Stimulated activated CD4-positive, alpha-beta T cell treated with anti-CD3 and anti-CD28 coated beads, Interleukin-1b, Interleukin-23, amount 100 ng/mL, for 4 hours (primary cell): ENCODE data around the gene ANKS1B.

Experiments used
- DNase-seq, 2 donors: peaks; one replicate each; pipeline ENCODE4 v3.0.0-alpha.2; 2020; ENCODE audit warnings: low read depth in 2 of 2

Gene ANKS1B

GRCh38 chr12:99135376-99135775, 849.4 kb downstream of the ANKS1B start:
- DNase-seq, result no peak

GRCh38 chr12:99133401-99133800, 851.3 kb downstream of the ANKS1B start:
- no peak for DNase-seq

DNA sequence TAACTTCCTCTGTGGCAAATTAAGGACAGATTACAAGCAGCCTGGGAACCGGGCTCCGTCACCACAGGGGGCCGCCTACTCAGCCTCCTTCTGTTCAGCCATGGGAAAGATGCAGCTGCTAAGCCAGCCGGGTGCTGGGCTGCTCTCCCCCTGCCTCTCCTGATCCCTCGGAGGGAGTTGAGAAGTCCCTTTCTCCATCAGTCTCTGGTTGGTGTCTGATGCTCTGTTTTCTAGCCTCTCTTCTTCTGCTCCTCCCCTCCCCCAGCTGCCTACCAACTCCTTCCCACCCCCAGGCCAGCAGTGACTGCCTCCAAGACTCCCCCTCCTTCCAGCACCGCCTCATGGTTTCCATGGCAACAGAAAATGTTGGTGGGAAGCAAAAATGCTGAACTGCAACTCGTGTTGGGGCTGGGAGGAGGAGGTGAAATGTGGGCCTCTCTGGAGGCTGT, 853.0 kb downstream of the ANKS1B start:
- no peak for DNase-seq

- DNase-seq, result no peak
These were observed 853.8 kb downstream of the ANKS1B start for GRCh38 chr12:99130808-99131553.

DNA sequence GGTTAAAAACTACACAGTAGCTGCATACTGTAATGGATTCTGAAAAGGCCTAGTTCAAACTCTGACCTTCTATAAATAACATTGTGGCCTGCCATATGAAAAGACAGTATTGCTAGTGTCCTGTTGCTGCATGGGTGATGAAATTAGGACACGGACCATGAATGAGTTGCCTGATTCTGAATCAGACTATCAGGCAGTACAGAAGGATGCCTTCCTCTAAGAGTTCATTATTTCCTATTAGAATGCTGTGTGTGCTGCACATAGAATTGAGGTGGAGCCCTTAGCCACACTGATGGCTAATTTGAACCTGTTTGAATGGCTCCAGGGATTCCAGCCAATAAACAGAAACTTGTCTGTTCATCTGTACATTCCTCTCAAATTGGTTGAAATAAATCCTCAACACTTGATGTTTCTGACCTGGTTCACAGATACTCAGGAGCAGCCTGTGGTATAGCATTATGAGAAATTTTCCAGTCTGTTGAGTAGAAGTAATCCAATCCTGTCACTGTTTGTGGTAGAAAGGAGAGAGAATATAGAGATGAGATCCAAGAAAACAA, 856.4 kb downstream of the ANKS1B start:
- DNase-seq, result no peak

DNA sequence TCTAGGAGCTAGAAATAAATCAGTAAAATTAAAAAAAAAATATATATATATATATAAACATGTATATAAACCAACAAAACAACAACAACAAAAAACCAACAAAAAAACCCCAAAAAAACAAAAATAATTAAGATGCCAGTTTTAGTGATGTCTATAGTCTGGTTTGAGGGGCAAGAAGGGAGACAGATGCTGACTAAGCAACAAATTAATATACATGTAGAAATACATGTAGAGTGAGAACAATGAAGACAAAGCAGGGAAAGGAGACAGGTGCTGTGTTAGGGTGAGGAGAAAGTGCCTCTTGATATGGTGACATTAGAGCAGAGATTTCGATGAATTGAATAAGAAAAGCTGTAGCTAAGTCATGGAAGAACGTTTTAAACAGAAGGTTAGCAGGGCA, 861.8 kb downstream of the ANKS1B start:
- DNase-seq, result no peak

DNA sequence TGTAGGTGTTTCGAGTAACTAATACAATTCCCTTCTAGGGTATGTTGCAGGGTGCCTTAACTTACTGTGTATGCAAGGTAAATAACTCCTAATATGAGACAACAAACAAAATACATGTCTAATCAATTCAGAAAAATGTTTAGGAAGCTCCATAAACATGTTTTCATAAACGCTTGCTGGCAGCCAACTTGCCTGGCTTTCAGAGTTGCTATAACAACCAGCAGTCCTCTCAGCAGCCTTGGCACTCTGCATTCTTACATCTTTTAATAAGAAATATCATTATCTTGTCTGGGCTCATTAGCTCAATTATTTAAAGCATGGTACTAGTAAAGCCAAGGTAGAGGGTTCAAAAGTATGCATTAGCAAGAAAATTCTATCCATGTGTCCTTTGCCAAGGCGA, 862.2 kb downstream of the ANKS1B start:
- no peak for DNase-seq

GRCh38 chr12:99121546-99121945, 863.2 kb downstream of the ANKS1B start:
- no peak for DNase-seq

DNA sequence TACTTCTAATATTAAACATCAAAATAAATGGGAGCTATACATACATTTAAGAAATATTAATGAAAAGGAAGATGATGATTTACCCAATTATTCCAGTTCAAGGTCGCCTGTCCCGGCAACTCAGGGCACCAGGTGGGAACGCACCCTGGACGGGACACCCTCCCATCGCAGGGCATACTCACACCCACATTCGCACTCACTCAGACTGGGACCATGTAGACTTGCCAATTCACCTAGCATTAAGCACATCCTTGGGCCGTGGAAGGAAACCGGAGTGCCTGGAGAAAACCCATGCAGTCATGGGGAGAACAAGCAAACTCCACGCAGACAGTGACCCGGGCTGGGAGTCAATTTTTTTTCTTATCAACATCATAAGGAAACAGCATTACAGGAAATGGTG, 864.8 kb downstream of the ANKS1B start:
- no peak for DNase-seq

GRCh38 chr12:99119449-99119848, 865.3 kb downstream of the ANKS1B start:
- DNase-seq, result no peak

DNA sequence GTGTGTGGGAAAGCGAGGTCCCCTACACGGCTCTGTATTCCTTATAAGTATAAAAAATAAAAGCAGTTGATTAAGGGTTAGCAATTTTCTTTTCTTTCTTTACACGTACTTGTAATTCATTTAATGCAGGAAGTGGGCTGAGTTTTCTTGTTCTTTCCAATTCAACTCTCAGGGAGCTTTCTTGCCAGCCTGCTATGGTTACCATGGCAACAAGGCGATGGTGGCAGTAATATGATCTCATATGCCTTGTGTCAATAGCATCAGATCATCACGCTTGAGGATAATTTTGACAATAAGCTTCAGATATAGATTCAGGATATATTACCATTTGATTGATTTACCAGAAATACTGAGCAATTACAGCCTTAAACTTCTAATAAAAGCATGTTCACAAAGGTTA, 873.1 kb downstream of the ANKS1B start:
- no peak for DNase-seq

GRCh38 chr12:99110868-99111267, 873.9 kb downstream of the ANKS1B start:
- DNase-seq, result no peak

DNA sequence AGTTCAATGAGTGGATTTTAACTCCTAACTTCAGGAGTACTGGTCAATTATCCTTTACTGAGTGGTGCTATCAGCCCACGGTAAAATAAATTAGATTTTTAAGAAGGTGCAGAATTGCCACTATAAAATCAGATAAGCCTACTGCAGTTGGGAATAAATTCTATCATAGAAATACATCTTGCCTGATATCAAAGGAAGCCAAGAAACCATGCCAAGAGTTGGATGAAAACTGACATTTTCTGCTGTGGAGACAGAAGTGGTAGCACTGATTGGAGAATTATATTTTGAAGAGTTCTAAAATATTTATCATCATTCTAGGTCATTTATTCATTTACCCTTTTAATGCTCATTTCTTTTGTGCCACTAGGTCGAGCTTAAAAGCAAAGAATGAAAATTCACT, 874.5 kb downstream of the ANKS1B start:
- no peak for DNase-seq

DNA sequence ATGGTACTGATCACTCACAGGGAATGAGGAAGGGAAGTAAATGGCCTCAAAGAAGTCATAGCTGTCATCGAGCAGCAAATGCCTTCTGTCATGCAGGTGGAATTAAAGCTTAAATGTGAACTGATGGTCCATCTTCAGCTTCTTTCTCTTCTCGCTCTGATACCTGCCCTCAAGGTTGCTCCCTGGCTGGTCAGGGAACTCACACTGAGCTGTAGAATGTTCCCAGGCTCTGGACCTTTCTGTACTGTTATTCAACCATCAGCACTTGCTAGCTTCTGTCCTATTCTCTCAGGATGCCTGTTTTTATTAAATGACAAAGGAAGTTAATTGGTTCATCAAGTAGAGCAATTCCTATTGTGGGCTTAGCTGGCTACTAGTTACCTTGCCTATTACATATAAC, 875.8 kb downstream of the ANKS1B start:
- no peak for DNase-seq

DNA sequence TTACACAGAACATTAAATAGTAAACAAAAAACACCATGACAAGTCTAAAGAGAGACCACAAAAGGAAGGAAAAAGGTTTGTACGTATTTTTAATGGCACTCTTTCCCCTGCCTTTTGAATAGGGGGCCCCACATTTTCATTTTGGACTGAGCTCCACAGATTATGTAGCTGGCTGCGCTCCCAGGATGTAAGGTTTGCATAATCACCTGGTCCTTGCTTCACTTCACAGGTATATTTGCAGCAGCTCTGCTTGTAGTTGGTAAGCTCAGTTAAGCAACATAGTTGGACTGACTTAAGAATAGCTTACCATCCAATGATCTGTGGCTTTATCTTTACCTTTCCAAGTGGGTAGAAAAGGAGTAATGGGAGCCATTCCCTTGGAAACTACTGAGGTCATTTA, 885.0 kb downstream of the ANKS1B start:
- DNase-seq, result no peak

- no peak for DNase-seq
These were observed 887.6 kb downstream of the ANKS1B start for GRCh38 chr12:99097171-99097570.

DNA sequence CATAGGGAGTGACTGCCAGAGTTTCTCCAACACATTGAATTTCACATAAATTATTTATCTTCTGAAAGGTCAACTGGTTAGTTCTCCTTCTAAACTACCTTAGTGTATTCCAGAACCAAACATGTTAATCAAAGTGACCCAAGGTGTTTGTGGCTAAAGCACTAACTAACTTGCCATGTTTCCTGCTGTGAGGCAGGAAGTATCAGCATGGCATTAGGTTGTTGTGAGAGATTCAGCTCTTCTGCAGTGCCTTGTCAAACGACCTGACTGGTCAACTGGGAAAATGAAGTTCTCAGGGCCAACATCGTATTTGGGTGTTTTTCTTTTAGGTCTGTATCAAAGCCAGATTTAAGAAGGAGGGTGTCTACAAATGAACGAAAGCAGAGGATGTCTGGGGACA, 891.6 kb downstream of the ANKS1B start:
- no peak for DNase-seq

DNA sequence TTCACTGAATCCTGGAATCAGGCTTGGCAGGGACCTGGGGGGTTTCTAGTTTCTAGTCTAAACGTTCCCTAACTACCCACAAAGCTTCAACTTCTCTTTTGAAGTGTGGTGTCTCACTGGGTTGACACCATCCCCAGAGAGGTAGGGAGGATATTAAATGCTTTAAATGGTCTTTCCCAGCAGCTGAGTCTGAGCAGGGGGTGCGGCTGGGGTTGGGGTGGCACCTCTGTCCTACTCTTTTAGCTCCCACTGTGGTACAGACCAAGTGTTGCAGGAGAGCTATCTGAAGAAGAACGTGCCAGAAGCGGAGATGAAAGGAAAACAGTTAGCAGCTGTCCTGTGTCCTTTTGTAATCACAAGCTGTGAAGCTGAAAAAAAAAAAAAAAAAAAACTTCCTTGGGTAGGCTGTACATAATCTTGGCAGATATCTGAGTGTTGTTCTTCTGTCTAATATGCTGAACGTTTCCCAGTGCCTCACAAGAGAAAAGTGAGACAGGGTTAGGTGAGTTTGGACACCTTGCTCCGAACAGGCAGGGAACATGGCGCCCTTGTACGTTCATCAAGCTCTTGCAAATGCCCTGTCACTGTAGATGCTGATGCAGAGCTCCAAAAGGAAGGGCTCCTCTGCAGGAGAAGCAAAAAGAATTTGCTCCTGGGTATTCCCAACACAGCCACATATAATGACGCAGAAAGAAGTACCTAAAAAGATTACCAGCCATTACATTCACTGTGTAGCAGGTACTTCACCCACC, 892.5 kb downstream of the ANKS1B start:
- DNase-seq, result no peak

DNA sequence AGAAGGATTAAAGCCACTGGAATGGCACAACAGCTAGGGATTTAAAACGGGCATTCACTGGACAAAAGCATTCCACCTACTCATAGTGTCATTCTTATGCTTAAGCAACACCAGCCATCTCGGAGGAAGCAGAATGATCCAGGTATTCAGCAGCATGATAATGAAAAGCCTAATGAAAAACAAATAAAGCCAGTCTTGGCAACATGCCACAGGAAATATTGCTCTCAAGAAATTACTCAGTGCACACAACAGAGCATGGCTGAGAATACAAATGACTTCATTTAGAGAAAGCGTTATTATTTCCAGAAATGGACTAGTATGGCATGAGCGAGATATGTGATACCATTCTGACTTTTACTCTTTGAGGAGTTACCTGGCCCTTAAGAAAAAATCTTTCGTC, 897.5 kb downstream of the ANKS1B start:
- no peak for DNase-seq

GRCh38 chr12:99079811-99080210, 904.9 kb downstream of the ANKS1B start:
- no peak for DNase-seq

DNA sequence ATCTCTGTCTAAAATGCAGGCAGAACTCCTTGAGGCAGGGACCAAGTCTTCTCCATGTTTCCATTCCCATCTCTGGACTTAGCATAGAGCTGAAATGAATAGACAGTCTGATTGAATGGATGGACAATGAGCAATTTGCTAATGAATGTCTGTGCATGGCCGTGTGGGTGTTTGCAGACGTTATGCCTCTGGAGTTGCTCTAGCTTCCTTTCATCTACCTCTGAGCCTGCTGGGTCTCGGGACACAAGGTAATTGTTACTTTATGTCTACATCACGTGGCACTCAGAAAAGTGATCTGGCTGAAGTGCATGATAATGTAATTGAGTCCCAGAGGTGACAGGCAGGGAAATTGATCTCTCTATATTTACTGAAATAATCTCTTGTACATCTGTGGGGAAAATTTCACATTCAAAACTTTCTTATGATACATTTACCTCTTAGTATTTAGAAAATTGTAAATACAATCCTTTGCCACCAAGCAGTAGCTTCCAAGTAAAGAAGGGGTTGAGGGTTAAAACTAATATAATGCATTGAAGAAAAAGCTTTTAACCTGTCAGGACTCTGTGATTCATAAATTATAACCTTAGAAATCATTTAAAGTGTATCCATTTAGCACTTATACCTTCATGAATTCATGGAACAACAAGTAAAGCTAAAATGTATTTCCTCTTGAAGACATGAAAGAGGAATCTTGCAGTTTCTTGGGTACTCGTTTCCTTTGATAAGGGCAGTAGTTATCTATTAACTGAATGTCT, 915.6 kb downstream of the ANKS1B start:
- DNase-seq, result no peak

DNA sequence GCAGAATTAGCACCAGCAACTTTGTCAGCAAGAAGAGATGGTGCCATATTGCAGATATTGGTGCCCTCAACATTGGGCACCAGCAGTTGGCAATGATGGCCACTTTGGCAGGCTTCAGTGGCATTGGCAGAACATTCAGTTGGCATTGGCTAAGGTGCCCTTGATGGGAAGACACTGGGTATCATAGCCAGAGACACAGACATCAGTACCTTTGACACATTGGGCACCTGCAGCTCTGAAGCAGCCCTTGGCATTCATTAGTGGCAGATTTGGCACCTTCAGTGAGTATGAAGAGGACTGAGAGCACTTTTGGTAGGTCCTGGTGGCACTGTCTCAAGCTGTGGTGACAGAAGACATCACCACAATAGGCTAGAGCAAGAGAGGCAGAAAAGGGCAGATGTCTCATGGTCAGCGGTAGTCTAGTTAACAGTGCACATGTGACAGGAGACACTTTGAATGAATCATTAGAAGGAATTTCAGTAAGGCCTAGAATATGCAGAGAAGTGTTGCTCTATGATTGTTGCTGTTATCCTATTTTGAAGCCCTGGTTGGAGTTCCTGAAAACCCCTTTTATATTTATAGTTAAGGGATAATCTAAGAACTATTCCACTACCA, 917.5 kb downstream of the ANKS1B start:
- DNase-seq, result no peak
